A549 treated with RU486 at 1 μM for 4 hours (cell line): ENCODE data around the gene ATP13A1. TPM values are rescaled to one million over a fixed set of nuclear protein-coding genes. Genes with fewer than 3 reads are reported as not detected.

Source experiments
- total RNA-seq: library from RNA; stranded (reverse); fragments of 200-300 nt; extraction: Qiagen RNA extraction; gene quantifications from 5 replicates; pipeline ENCODE4 v1.2.3, GENCODE V29; 2022; ENCODE audit warnings: low read depth

ATP13A1 gene
- total RNA-seq, result 24.5 to 34.4 TPM (median 33.4 TPM) in 5 replicates

GRCh38 chr19:19663256-19664120 is at the start of gene ATP13A1:
Gene ATP13A1 (minus strand): TSS chr19:19663676. CDS start chr19:19663666, 10 bp downstream.

GRCh38 chr19:19668230-19669012 is 4.9 kb upstream of the ATP13A1 start, which contains the start of gene ZNF101:
Gene ZNF101 (plus strand): TSS chr19:19668839. CDS start chr19:19668964, 125 bp downstream.

GRCh38 chr19:19643158-19644053 is 20.1 kb downstream of the ATP13A1 start, which contains the start of gene GMIP:
Gene GMIP (minus strand): TSS chr19:19643657. CDS start chr19:19643529, 128 bp downstream.

GRCh38 chr19:19627621-19628500 is 35.6 kb downstream of the ATP13A1 start, which contains the start of gene LPAR2:
Gene LPAR2 (minus strand): TSS chr19:19628220. CDS start chr19:19627275, 945 bp downstream.

GRCh38 chr19:19618219-19619051 is 45.0 kb downstream of the ATP13A1 start, which contains the start of gene PBX4:
Gene PBX4 (minus strand): TSS chr19:19618687. CDS start chr19:19618629, 58 bp downstream.

Other genes with a start within 250 kb of the ATP13A1 start
- 0.85 to 1.8 TPM (median 1.6 TPM) in 5 replicates for gene TSSK6, start 148.1 kb downstream of the ATP13A1 start, total RNA-seq
- gene NDUFA13, start 147.5 kb downstream of the ATP13A1 start, total RNA-seq, result 162 to 199 TPM (median 165 TPM) in 5 replicates
- gene YJEFN3, start 134.8 kb downstream of the ATP13A1 start, total RNA-seq, result 1.8 to 3.8 TPM (median 3.4 TPM) in 5 replicates
- gene CILP2, start 125.4 kb downstream of the ATP13A1 start, total RNA-seq, result 0.11 to 0.32 TPM (median 0.22 TPM) in 5 replicates
- 1.5 to 2.1 TPM (median 1.9 TPM) in 5 replicates for gene PBX4, start 45.0 kb downstream of the ATP13A1 start, total RNA-seq
- gene LPAR2, start 35.5 kb downstream of the ATP13A1 start, total RNA-seq, result 2.9 to 4.6 TPM (median 3.3 TPM) in 5 replicates
- gene GMIP, start 20.0 kb downstream of the ATP13A1 start, total RNA-seq, result 3.5 to 5.8 TPM (median 4.9 TPM) in 5 replicates
- 4.0 to 5.7 TPM (median 4.2 TPM) in 5 replicates for gene ZNF101, start 5.2 kb upstream of the ATP13A1 start, total RNA-seq
- 1.5 to 2.1 TPM (median 1.9 TPM) in 5 replicates for gene ZNF14, start 69.4 kb upstream of the ATP13A1 start, total RNA-seq
- gene ZNF506, start 158.1 kb upstream of the ATP13A1 start, total RNA-seq, result 0.15 to 0.40 TPM (median 0.23 TPM) in 3 of 5 replicates, not detected in the others
- not detected in 5 replicates for gene ZNF253, start 202.2 kb upstream of the ATP13A1 start, total RNA-seq
- gene ZNF93, start 237.3 kb upstream of the ATP13A1 start, total RNA-seq, result not detected in 5 replicates